GM20000 (cell line): Measurements from ENCODE around the gene KLHL2.
"Not testable (repeated sequence)": the region's sequence is repeated elsewhere in the genome, so short reads cannot be mapped to it uniquely, and the experiment has no call there.

Experiments
- DNase-seq: peaks from one replicate; pipeline ENCODE4 v3.0.0; 2012; ENCODE audit warnings: low spot score
- CTCF ChIP-seq: IDR thresholded peaks from 2 replicates; pipeline ENCODE4 v1.5.1; 2012; ENCODE audit warnings: mild to moderate bottlenecking, control low read depth; ENCODE audit errors: extremely low read depth, missing control alignments

The KLHL2 gene

GRCh38 chr4:165177725-165178666 lies 29.4 kb upstream of the KLHL2 start:
- no peak for TF ChIP-seq CTCF
- peak; percentile 24 for DNase-seq

- DNase-seq: no peak
Observed at GRCh38 chr4:165184220-165184619, 23.1 kb upstream of the KLHL2 start.

GRCh38 chr4:165184998-165185397 lies 22.4 kb upstream of the KLHL2 start:
- not testable (repeated sequence) for DNase-seq

More at GRCh38 chr4:165184220-165184619, 23.1 kb upstream of the KLHL2 start:
- no peak for TF ChIP-seq CTCF

GRCh38 chr4:165185448-165185847 lies 21.9 kb upstream of the KLHL2 start:
- no peak for DNase-seq
- no peak for TF ChIP-seq CTCF

- no peak for TF ChIP-seq CTCF
- no peak for DNase-seq
Observed at GRCh38 chr4:165190591-165191347, 16.6 kb upstream of the KLHL2 start.

GRCh38 chr4:165191348-165191656 lies 16.1 kb upstream of the KLHL2 start:
- no peak for DNase-seq
- TF ChIP-seq CTCF: no peak

- TF ChIP-seq CTCF: no peak
Observed at GRCh38 chr4:165191814-165192499, 15.4 kb upstream of the KLHL2 start.

More at GRCh38 chr4:165191814-165192499, 15.4 kb upstream of the KLHL2 start:
- no peak for DNase-seq
